Lower leg skin (tissue), 4 donors: ENCODE measurements around the gene ACACA. TPM values are rescaled to one million over a fixed set of nuclear protein-coding genes. Genes with fewer than 3 reads are reported as not detected.
"Not testable (repeated sequence)": the region's sequence is repeated elsewhere in the genome, so short reads cannot be mapped to it uniquely, and the experiment has no call there.

Experiments used
- DNase-seq, 2 donors: peaks; one replicate each; pipeline ENCODE4 v3.0.0-alpha.2; 2019; ENCODE audit warnings: low spot score in 2 of 2
- H3K4me3 ChIP-seq: fragments of 200-600 bp; sonication (generic); 2 replicates; pipeline ENCODE4 v1.5.1; 2017; ENCODE audit warnings: mild to moderate bottlenecking, low read depth; ENCODE audit not compliant: poor library complexity, severe bottlenecking
- CTCF ChIP-seq, 3 donors: fragments of 450-650 bp; IDR thresholded peaks; one replicate each; pipeline ENCODE4 v1.5.1; 2016; ENCODE audit warnings: antibody characterized with exemption in 3 of 3, mild to moderate bottlenecking in 3 of 3, moderate library complexity in 2 of 3
- POLR2A ChIP-seq, 2 donors: fragments of 450-650 bp; IDR thresholded peaks; one replicate each; pipeline ENCODE4 v1.6.1; 2016 to 2017; ENCODE audit warnings: antibody characterized with exemption in 2 of 2, mild to moderate bottlenecking in 1 of 2, moderate library complexity in 1 of 2
- WGBS, 2 donors: methylation state at CpG; one replicate each; pipeline ENCODE4 v1.1.5; 2018; 5-methylcytosine and 5-hydroxymethylcytosine counted together
- intact Hi-C: fragments of 100-400 bp; cut with DNase I; formaldehyde crosslinking; loops from one replicate; pipeline ENCODE4 v1.15.0; 2023; ENCODE audit warnings: low total_unique reads
- total RNA-seq, 4 donors: library from RNA; depleted of rRNA; stranded (reverse); fragments of >200 nt; gene quantifications; one replicate each; pipeline ENCODE4 v1.1.0, GENCODE V29; 2016

The ACACA gene
- total RNA-seq, 4 donors from 2014 or later: 24.2 to 35.7 (median 31.0) TPM

- DNase-seq: no peak
- intact Hi-C loops: no loop called here
- H3K4me3 ChIP-seq: no peak overlapping the region
- TF ChIP-seq POLR2A (IDR thresholded peaks at IDR 0.05): no peak
- TF ChIP-seq CTCF (IDR thresholded peaks at IDR 0.05): no peak
- WGBS, 2 donors: 46 to 53% methylated on average over 2 of the region's 2 CpGs
Observed at GRCh38 chr17:37148156-37148555, 258.5 kb downstream of the ACACA start.

- 61 to 62% methylated on average over 4 of the region's 4 CpGs for WGBS, 2 donors
- no peak overlapping the region for H3K4me3 ChIP-seq
- TF ChIP-seq POLR2A (IDR thresholded peaks at IDR 0.05): no peak
- no peak for TF ChIP-seq CTCF (IDR thresholded peaks at IDR 0.05)
- DNase-seq: no peak
- intact Hi-C loops: no loop called here
Observed at GRCh38 chr17:37147301-37147812, 259.3 kb downstream of the ACACA start.

DNA sequence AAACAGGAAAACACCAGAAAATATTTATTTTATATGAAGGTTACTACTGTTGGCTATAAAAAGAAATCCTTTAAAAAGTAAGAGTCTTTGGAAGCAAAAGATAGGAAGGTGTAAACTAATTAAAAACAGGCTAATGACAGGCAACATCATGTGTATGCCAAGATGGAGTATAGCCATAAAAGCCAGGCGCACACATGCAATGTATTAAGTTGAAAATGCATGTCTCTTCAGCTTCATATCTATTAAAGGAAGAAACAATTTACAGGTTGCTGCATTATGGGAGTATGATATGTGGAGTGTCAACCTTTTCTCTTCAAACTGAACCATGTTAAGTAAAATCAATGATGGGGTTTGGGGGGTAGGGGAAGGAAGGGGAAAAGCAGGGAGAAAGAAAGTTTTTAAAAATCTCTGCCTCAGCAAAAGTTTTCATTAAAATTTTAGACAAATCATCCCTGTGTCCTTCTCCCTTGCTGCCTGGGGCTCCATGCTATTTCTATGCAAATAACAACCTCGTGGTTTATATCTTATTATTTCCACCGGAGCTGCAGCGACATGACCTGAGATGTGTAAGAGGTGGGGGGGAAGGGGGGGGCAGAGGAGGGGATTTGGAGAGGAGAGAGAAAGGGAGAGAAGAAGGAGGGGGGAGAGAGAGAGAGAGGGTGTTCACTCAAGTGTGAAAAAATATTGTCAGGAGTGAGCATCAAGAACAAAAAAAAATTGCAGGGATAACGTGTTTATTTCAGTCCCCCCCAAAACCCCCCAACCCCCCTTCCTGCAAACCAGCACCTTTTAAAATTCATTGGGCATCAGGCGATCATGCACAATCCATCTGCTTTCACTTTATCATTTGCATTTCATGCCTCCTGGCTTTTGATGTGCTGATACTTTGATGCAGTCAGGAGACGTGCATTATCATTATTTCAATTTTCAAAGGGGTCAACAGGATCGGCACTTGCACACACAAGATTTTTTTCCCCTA, 260.3 kb downstream of the ACACA start:
- DNase-seq: no peak
- 42 to 54% methylated on average over 8 of the region's 8 CpGs for WGBS, 2 donors
- no peak overlapping the region for H3K4me3 ChIP-seq
- no peak for TF ChIP-seq CTCF (IDR thresholded peaks at IDR 0.05)
- TF ChIP-seq POLR2A (IDR thresholded peaks at IDR 0.05): no peak
- intact Hi-C loops: no loop called here

GRCh38 chr17:37144075-37144701, 262.4 kb downstream of the ACACA start:
- WGBS, 2 donors: 60 to 90% methylated on average over 7 of the region's 7 CpGs
- H3K4me3 ChIP-seq: no peak overlapping the region
- intact Hi-C loops: no loop called here
- no peak for TF ChIP-seq CTCF (IDR thresholded peaks at IDR 0.05)
- no peak for TF ChIP-seq POLR2A (IDR thresholded peaks at IDR 0.05)
- DNase-seq: no peak

DNA sequence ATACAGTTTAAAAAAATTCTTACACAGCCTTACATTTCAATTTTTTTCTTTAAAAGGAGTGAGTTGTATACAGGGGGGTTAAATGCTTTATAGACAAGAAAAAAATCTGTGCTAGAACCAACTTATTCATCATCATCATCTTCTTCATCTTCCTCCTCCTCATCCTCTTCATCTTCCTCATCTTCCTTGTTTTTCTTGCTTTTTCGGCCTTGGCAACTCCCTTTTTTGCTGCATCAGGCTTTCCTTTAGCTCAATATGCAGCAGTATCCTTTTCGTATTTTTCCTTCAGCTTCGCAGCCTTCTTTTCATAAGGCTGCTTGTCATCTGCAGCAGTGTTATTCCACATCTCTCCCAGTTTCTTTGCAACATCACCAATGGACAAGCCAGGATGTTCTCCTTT, 263.1 kb downstream of the ACACA start:
- DNase-seq, H3K4me3 ChIP-seq, intact Hi-C loops: not testable (repeated sequence)
- WGBS, 2 donors: 89 to 94% methylated on average over 3 of the region's 3 CpGs

- WGBS, 2 donors: 78 to 82% methylated on average over 5 of the region's 5 CpGs
- intact Hi-C loops: no loop called here
- no peak for TF ChIP-seq CTCF (IDR thresholded peaks at IDR 0.05)
- no peak for TF ChIP-seq POLR2A (IDR thresholded peaks at IDR 0.05)
- DNase-seq: no peak
- H3K4me3 ChIP-seq: no peak overlapping the region
Observed at GRCh38 chr17:37142294-37142896, 264.2 kb downstream of the ACACA start.
